Neural progenitor cell (in vitro differentiated cells): Measurements from ENCODE around the gene SLC66A3.

Source experiments
- CTCF ChIP-seq: fragments of 200-600 bp; sonication (generic); IDR thresholded peaks from 2 replicates; pipeline ENCODE4 v1.5.1; 2017; ENCODE audit warnings: antibody characterized with exemption, mild to moderate bottlenecking
- EZH2 ChIP-seq: fragments of 200-600 bp; sonication (generic); IDR thresholded peaks from 2 replicates; pipeline ENCODE4 v1.6.1; 2017; ENCODE audit warnings: antibody characterized with exemption, mild to moderate bottlenecking, moderate library complexity
- EZH2phosphoT487 ChIP-seq: fragments of 200-600 bp; sonication (generic); IDR thresholded peaks from 2 replicates; pipeline ENCODE4 v1.6.1; 2017; ENCODE audit warnings: antibody characterized with exemption

GRCh38 chr2:11208083-11208482, 52.8 kb downstream of the SLC66A3 start:
- TF ChIP-seq CTCF, result no peak
- no peak for TF ChIP-seq EZH2
- TF ChIP-seq EZH2phosphoT487, result no peak
